ENCODE results near the gene ITGAV. TPM values are rescaled to one million over a fixed set of nuclear protein-coding genes. Genes with fewer than 3 reads are reported as not detected.

ITGAV gene
- 48.1 to 100 TPM (median 76.1 TPM) in 5 replicates for total RNA-seq (2022; extraction: Qiagen RNA extraction)

GRCh38 chr2:186589612-186590349 is at the start of gene ITGAV:
Gene ITGAV (plus strand): TSS chr2:186590056. CDS start chr2:186590339, 283 bp downstream.

Other genes starting within 250 kb of the ITGAV start
- 78.1 to 107 TPM (median 84.8 TPM) in 5 replicates for gene ZC3H15, start 103.8 kb upstream of the ITGAV start, total RNA-seq (2022; extraction: Qiagen RNA extraction)
- gene FAM171B, start 104.0 kb downstream of the ITGAV start, total RNA-seq (2022; extraction: Qiagen RNA extraction): 1.6 to 2.4 TPM (median 2.1 TPM) in 5 replicates

Measured in A549 treated with CORT108297 at 1 μM for 4 hours (cell line).